Subcutaneous abdominal adipose tissue (tissue), 5 donors: ENCODE results near the gene LHB.

Experiments used
- H3K27ac ChIP-seq: one replicate; pipeline ENCODE4 v1.7.0; 2013; ENCODE audit warnings: low read depth, mild to moderate bottlenecking, inconsistent platforms, low read length, moderate library complexity
- H3K27me3 ChIP-seq, 5 donors: one replicate each; pipeline ENCODE4 v1.7.0; 2013; ENCODE audit warnings: low read length in 5 of 5, inconsistent platforms in 1 of 5; ENCODE audit not compliant: control insufficient read depth in 5 of 5, insufficient read depth in 4 of 5
- H3K36me3 ChIP-seq, 5 donors: one replicate each; pipeline ENCODE4 v1.7.0; 2013; ENCODE audit warnings: low read length in 5 of 5; ENCODE audit not compliant: control insufficient read depth in 5 of 5, insufficient read depth in 5 of 5
- H3K4me1 ChIP-seq, 5 donors: one replicate each; pipeline ENCODE4 v1.7.0; 2013; ENCODE audit warnings: low read length in 5 of 5, mild to moderate bottlenecking in 3 of 5, moderate library complexity in 1 of 5; ENCODE audit not compliant: control insufficient read depth in 5 of 5, insufficient read depth in 5 of 5
- H3K4me3 ChIP-seq, 5 donors: one replicate each; pipeline ENCODE4 v1.7.0; 2013; ENCODE audit warnings: low read length in 5 of 5, low read depth in 1 of 5
- H3K9ac ChIP-seq, 5 donors: one replicate each; pipeline ENCODE4 v1.7.0; 2013; ENCODE audit warnings: low read length in 5 of 5, mild to moderate bottlenecking in 4 of 5, moderate library complexity in 3 of 5
- H3K9me3 ChIP-seq, 5 donors: one replicate each; pipeline ENCODE4 v1.7.0; 2013; ENCODE audit warnings: low read length in 5 of 5; ENCODE audit not compliant: control insufficient read depth in 5 of 5
- donor health status: healthy.
- donor health status: healthy.
- donor health status: healthy.
- donor health status: healthy.
- donor health status: healthy.

Gene LHB

GRCh38 chr19:49017041-49017665 lies at the start of gene LHB:
Gene LHB (minus strand): TSS chr19:49017091. CDS start chr19:49017081, 10 bp downstream.
- Histone ChIP-seq H3K27me3 (peaks cover 2 to 16% (median 6%) of the 10 kb centered on the region in 5 donors), H3K9ac (peak within 1 kb of the TSS in 2 of 5 donors; percentile 30 to 52), H3K4me1 (peaks cover 0 to 25% (median 23%) of the 10 kb centered on the region in 5 donors), H3K9me3 (no peaks in the 10 kb centered on the region), H3K4me3 (peak within 1 kb of the TSS in 4 of 5 donors; percentile 57 to 66 (median 59)), H3K27ac (no peak within 1 kb of the TSS), H3K36me3 (peaks cover 0 to 40% (median 31%) of the 10 kb centered on the region in 5 donors)

GRCh38 chr19:49065905-49066512 lies 49.1 kb upstream of the LHB start:
- Histone ChIP-seq H3K4me3 (no peak overlapping the region), H3K36me3 (no peaks in the 10 kb centered on the region), H3K27ac (no peak overlapping the region), H3K9me3 (no peaks in the 10 kb centered on the region), H3K9ac (no peak overlapping the region), H3K4me1 (peaks cover 0 to 4% (median 0%) of the 10 kb centered on the region in 5 donors), H3K27me3 (peaks cover 28 to 66% (median 54%) of the 10 kb centered on the region in 5 donors)

GRCh38 chr19:49064768-49065611 lies 48.1 kb upstream of the LHB start, which contains the start of gene NTF4:
Gene NTF4 (minus strand): TSS chr19:49064818. CDS start chr19:49061997, 2,821 bp downstream.
- H3K36me3 ChIP-seq = no peaks in the 10 kb centered on the region
- H3K9me3 ChIP-seq = no peaks in the 10 kb centered on the region
- H3K4me1 ChIP-seq = peaks cover 0 to 4% (median 0%) of the 10 kb centered on the region in 5 donors
- no peak within 1 kb of the TSS for H3K27ac ChIP-seq
- H3K4me3 ChIP-seq = no peak within 1 kb of the TSS
- peaks cover 23 to 58% (median 46%) of the 10 kb centered on the region in 5 donors for H3K27me3 ChIP-seq
- H3K9ac ChIP-seq = no peak within 1 kb of the TSS

- peaks cover 23 to 53% (median 43%) of the 10 kb centered on the region in 5 donors for H3K27me3 ChIP-seq
- no peaks in the 10 kb centered on the region for H3K9me3 ChIP-seq
- H3K27ac ChIP-seq = no peak overlapping the region
Measured at GRCh38 chr19:49064029-49064629, 47.2 kb upstream of the LHB start.

GRCh38 chr19:49061445-49061844 lies 44.6 kb upstream of the LHB start:
- peaks cover 0 to 20% (median 15%) of the 10 kb centered on the region in 5 donors for H3K4me1 ChIP-seq
- peaks cover 20 to 51% (median 41%) of the 10 kb centered on the region in 5 donors for H3K27me3 ChIP-seq
- H3K4me3 ChIP-seq = no peak overlapping the region
- H3K9me3 ChIP-seq = no peaks in the 10 kb centered on the region
- H3K9ac ChIP-seq = no peak overlapping the region
- no peaks in the 10 kb centered on the region for H3K36me3 ChIP-seq
- H3K27ac ChIP-seq = no peak overlapping the region

More at GRCh38 chr19:49064029-49064629, 47.2 kb upstream of the LHB start:
- no peaks in the 10 kb centered on the region for H3K36me3 ChIP-seq
- peaks cover 0 to 4% (median 0%) of the 10 kb centered on the region in 5 donors for H3K4me1 ChIP-seq
- H3K9ac ChIP-seq = no peak overlapping the region
- no peak overlapping the region for H3K4me3 ChIP-seq

DNA sequence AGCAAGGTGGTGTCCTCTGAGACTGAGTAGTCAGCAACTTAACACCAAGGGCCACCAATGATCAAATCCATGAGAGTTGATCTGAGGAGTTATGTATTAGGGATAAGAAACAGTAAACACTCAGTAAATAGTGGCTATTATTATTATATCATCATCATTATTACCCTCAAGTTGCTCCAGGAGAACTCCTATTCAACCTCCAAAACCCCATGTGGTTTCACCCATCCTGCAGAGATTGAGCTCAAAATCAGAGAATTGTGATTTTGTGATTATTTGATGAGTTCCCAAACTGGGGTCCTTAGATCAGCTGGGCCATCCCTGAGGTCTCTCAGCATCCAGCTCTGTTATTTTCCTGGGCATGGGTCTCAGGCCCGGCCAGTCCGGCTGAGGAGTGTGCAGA lies 44.1 kb upstream of the LHB start:
- Histone ChIP-seq H3K4me1 (peaks cover 0 to 25% (median 19%) of the 10 kb centered on the region in 5 donors), H3K27me3 (peaks cover 16 to 46% (median 36%) of the 10 kb centered on the region in 5 donors), H3K4me3 (no peak overlapping the region), H3K36me3 (no peaks in the 10 kb centered on the region), H3K9ac (no peak overlapping the region), H3K9me3 (no peaks in the 10 kb centered on the region), H3K27ac (no peak overlapping the region)

DNA sequence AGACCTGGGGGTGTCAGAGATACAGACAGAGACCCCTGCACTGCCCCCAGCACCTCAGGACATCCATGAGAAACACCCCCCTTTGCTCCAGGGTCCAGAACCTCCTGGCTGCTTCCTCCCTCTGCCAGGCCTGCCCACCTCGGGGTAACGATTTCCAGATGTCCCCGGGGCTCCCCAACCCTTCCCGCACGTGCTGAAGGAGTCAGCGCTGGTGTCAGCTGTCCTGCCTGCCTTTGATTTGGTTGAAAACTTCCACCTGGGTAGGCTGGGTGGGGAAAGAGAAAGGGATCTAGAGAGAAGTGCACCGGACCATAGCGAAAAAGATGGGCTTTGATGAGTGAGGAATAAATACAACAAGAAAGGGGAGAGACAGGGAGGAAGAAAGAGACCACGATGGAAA lies 42.2 kb upstream of the LHB start:
- no peak overlapping the region for H3K4me3 ChIP-seq
- no peaks in the 10 kb centered on the region for H3K36me3 ChIP-seq
- no peak overlapping the region for H3K27ac ChIP-seq
- peaks cover 0 to 25% (median 20%) of the 10 kb centered on the region in 5 donors for H3K4me1 ChIP-seq
- H3K9me3 ChIP-seq = no peaks in the 10 kb centered on the region
- H3K27me3 ChIP-seq = peaks cover 4 to 36% (median 26%) of the 10 kb centered on the region in 5 donors
- no peak overlapping the region for H3K9ac ChIP-seq

- Histone ChIP-seq H3K9ac (no peak overlapping the region), H3K4me1 (peaks cover 0 to 25% (median 20%) of the 10 kb centered on the region in 5 donors), H3K4me3 (no peak overlapping the region), H3K27ac (no peak overlapping the region), H3K9me3 (no peaks in the 10 kb centered on the region), H3K27me3 (peaks cover 2 to 32% (median 21%) of the 10 kb centered on the region in 5 donors), H3K36me3 (no peaks in the 10 kb centered on the region)
Measured at GRCh38 chr19:49058562-49058961, 41.7 kb upstream of the LHB start.

- H3K27me3 ChIP-seq = peaks cover 2 to 30% (median 19%) of the 10 kb centered on the region in 5 donors
- peak within 1 kb of the TSS in 3 of 5 donors; percentile 31 to 61 (median 39) for H3K9ac ChIP-seq
- H3K4me3 ChIP-seq = peak within 1 kb of the TSS; percentile 60 to 76 (median 66)
- no peaks in the 10 kb centered on the region for H3K9me3 ChIP-seq
- no peaks in the 10 kb centered on the region for H3K36me3 ChIP-seq
- H3K4me1 ChIP-seq = peaks cover 0 to 25% (median 20%) of the 10 kb centered on the region in 5 donors
- H3K27ac ChIP-seq = no peak within 1 kb of the TSS
Measured at GRCh38 chr19:49057636-49058234, 40.8 kb upstream of the LHB start, which contains the start of gene CGB7. Gene CGB7 (minus strand): TSS chr19:49057749. CDS start chr19:49055375, 2,374 bp downstream.
